KMS-11 (cell line): ENCODE data around the gene SPEG.

Source experiments
- H2AFZ ChIP-seq: fragments of 200-600 bp; sonication (generic); 2 replicates; pipeline ENCODE4 v1.6.1; 2016; ENCODE audit warnings: antibody characterized with exemption, mixed run types, low read depth
- H3K27ac ChIP-seq: fragments of 200-600 bp; sonication (generic); 2 replicates; pipeline ENCODE4 v1.6.1; 2016; ENCODE audit warnings: mild to moderate bottlenecking, mixed run types
- H3K27me3 ChIP-seq: fragments of 200-600 bp; sonication (generic); 2 replicates; pipeline ENCODE4 v1.6.1; 2017; ENCODE audit warnings: mild to moderate bottlenecking, low read depth, mixed run types, moderate library complexity; ENCODE audit not compliant: insufficient read depth
- H3K36me3 ChIP-seq: fragments of 200-600 bp; sonication (generic); 2 replicates; pipeline ENCODE4 v1.6.1; 2017; ENCODE audit warnings: mild to moderate bottlenecking, mixed run types; ENCODE audit not compliant: insufficient read depth
- H3K4me1 ChIP-seq: fragments of 200-600 bp; sonication (generic); 2 replicates; pipeline ENCODE4 v1.6.1; 2016; ENCODE audit warnings: mild to moderate bottlenecking, low read depth, mixed run types; ENCODE audit not compliant: poor library complexity, severe bottlenecking
- H3K4me2 ChIP-seq: fragments of 200-600 bp; sonication (generic); 2 replicates; pipeline ENCODE4 v1.7.0; 2016; ENCODE audit warnings: mild to moderate bottlenecking, mixed run types
- H3K4me3 ChIP-seq: fragments of 200-600 bp; sonication (generic); IDR thresholded peaks from 2 replicates; pipeline ENCODE4 v1.6.1; 2017; ENCODE audit warnings: low read depth, low read length, mixed read lengths; ENCODE audit not compliant: insufficient read depth
- H3K79me2 ChIP-seq: fragments of 200-600 bp; sonication (generic); 2 replicates; pipeline ENCODE4 v1.6.1; 2016; ENCODE audit warnings: low read depth, mixed run types; ENCODE audit not compliant: insufficient read depth
- H3K9ac ChIP-seq: fragments of 200-600 bp; sonication (generic); 2 replicates; pipeline ENCODE4 v1.6.1; 2016; ENCODE audit warnings: mild to moderate bottlenecking, mixed run types
- H4K20me1 ChIP-seq: fragments of 200-600 bp; sonication (generic); 2 replicates; pipeline ENCODE4 v1.6.1; 2016; ENCODE audit warnings: mild to moderate bottlenecking, mixed run types; ENCODE audit not compliant: insufficient read depth
- TF ChIP-seq, protein P1 (sequence below): fragments of 200-600 bp; sonication (generic); conservative IDR thresholded peaks from 2 replicates; pipeline ENCODE4 v1.6.1; 2017; ENCODE audit warnings: low read depth, mild to moderate bottlenecking, antibody characterized with exemption, low read length, moderate library complexity, mixed read lengths

SPEG gene

DNA sequence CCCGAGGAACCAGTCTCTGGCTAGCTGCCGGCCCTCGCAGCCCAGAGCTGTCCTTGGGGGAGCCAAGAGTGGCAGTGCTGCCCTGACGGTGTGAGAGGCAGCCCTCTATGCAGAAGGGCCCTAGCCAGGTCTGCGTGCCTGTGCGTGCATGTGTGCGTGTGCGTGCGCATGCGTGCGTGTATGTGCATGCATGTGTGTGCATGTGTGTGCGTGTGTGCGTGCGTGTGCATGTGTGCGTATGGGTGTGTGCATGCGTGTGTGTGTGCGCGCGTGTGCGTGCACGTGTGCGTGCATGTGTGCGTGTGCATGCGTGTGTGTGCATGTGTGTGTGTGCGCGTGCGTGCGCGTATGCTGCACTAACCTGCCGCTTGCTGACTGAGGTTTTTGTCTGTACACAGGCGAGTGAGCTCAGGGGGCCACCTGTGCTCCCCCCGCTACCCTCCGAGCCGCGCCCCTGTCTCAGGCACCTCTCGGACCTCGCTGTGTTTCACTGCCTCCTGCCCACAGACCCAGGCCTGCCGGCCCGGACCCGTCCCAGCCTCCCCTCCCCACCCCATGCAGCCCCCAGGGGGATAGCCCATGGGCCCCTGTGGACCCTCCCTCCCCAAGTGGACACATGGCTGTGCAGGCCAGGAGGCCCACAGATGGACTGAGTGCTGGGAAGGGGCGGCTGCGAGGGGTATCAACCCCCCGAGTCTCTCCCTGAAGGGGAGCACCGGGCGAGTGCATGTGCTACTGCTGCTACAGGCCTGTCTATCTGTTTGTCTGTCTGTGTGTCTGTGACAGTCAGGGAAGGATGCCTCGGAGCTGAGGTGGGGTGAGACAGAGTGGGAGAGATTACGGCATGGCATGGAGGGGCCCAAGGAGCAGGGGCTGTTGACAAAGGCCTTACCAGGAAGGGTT lies 31.3 kb downstream of the SPEG start:
- peaks cover 3% of the 10 kb centered on the region; the same call in 1 of the 2 replicates for H3K27me3 ChIP-seq
- H3K4me1 ChIP-seq: no peaks in the 10 kb centered on the region
- no peak overlapping the region for H3K4me3 ChIP-seq
- no peak overlapping the region for H2AFZ ChIP-seq
- H3K36me3 ChIP-seq: no peaks in the 10 kb centered on the region
- TF ChIP-seq, protein P1, sequence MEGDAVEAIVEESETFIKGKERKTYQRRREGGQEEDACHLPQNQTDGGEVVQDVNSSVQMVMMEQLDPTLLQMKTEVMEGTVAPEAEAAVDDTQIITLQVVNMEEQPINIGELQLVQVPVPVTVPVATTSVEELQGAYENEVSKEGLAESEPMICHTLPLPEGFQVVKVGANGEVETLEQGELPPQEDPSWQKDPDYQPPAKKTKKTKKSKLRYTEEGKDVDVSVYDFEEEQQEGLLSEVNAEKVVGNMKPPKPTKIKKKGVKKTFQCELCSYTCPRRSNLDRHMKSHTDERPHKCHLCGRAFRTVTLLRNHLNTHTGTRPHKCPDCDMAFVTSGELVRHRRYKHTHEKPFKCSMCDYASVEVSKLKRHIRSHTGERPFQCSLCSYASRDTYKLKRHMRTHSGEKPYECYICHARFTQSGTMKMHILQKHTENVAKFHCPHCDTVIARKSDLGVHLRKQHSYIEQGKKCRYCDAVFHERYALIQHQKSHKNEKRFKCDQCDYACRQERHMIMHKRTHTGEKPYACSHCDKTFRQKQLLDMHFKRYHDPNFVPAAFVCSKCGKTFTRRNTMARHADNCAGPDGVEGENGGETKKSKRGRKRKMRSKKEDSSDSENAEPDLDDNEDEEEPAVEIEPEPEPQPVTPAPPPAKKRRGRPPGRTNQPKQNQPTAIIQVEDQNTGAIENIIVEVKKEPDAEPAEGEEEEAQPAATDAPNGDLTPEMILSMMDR: no peak
- H3K4me2 ChIP-seq: no peak overlapping the region
- no peaks in the 10 kb centered on the region for H4K20me1 ChIP-seq
- H3K79me2 ChIP-seq: no peaks in the 10 kb centered on the region
- no peak overlapping the region for H3K27ac ChIP-seq
- H3K9ac ChIP-seq: no peak overlapping the region

DNA sequence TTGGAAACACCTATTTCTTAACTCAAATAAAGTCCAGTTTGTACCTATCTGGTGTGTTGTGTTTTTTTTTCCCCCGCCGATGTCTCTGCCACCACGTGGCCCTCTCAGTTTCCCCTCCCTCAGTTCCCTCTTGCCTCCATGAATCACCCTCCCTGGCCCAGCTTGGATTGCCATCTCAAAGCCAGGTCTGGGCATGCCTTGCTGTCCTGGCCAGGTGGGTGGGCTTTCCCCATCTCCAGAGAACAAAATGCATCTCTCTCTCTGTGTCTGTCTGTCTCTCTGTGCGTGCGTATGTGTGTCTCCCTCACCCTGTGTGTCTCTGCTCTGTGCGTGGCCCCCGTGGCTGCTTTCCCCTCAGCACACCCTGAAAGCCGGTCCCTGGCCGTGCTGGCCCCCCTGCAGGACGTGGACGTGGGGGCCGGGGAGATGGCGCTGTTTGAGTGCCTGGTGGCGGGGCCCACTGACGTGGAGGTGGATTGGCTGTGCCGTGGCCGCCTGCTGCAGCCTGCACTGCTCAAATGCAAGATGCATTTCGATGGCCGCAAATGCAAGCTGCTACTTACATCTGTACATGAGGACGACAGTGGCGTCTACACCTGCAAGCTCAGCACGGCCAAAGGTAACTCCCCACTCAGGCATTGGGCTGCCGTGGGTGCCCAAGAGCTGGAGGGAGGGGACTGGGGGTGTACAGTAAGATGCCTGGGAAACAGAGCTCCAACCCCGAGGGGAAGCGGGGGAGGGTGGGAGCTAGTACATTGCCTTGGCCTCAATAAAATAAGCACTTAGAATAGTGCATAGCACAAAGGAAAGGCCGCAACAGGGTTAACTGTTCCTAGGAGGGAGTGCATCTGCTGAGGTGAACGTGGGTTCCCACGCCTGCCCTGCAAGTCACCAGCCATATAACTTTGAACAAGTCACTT lies 32.4 kb downstream of the SPEG start:
- Histone ChIP-seq H3K27me3 (peaks cover 12% of the 10 kb centered on the region), H2AFZ (no peak overlapping the region), H3K4me1 (no peaks in the 10 kb centered on the region), H3K4me2 (no peak overlapping the region), H3K27ac (no peak overlapping the region), H3K36me3 (no peaks in the 10 kb centered on the region), H3K9ac (no peak overlapping the region), H4K20me1 (no peaks in the 10 kb centered on the region), H3K4me3 (no peak overlapping the region), H3K79me2 (no peaks in the 10 kb centered on the region)
- TF ChIP-seq, protein P1: no peak

DNA sequence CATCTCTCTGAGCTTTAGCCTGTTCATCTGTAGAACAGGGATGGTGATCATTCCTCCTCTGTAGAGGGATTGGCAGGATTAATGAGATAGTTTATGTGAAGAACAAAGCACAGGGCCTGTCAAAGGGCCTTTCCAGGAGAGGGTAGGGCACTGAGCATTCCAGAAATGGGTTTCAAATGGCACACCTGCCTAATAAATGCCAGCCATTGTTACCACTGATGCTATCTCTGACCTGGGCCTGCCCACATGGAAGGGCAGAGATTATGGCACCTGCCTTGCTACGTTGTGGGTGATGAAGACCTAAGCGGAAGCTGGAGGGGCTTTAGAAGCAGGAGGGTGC lies 33.1 kb downstream of the SPEG start:
- H4K20me1 ChIP-seq: no peaks in the 10 kb centered on the region
- H3K4me3 ChIP-seq: no peak overlapping the region
- H3K36me3 ChIP-seq: no peaks in the 10 kb centered on the region
- H3K79me2 ChIP-seq: no peaks in the 10 kb centered on the region
- H3K4me1 ChIP-seq: no peaks in the 10 kb centered on the region
- H3K27me3 ChIP-seq: peaks cover 17% of the 10 kb centered on the region
- no peak overlapping the region for H3K4me2 ChIP-seq
- H3K27ac ChIP-seq: no peak overlapping the region
- no peak overlapping the region for H2AFZ ChIP-seq
- TF ChIP-seq, protein P1: no peak
- H3K9ac ChIP-seq: no peak overlapping the region

DNA sequence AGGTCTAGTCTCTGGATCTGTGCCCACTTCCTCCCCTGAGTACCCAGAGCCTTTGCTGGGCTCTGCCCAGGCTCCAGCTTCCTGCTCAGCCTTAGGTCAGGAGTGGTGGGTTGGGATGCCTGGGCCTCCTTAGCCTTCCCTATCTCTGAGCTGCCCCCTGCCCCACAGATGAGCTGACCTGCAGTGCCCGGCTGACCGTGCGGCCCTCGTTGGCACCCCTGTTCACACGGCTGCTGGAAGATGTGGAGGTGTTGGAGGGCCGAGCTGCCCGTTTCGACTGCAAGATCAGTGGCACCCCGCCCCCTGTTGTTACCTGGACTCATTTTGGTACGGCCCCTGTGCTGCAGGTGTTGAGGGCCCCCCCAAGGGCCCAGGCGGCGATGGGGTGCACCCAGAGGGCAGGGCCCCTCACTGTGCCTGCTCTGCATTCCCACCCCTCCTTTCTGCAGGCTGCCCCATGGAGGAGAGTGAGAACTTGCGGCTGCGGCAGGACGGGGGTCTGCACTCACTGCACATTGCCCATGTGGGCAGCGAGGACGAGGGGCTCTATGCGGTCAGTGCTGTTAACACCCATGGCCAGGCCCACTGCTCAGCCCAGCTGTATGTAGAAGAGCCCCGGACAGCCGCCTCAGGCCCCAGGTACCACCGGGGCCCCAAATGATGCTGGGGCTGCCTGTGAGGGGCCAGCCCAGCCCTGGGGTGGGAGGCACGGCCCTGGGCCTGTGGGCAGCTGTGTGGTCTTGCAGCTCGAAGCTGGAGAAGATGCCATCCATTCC lies 34.0 kb downstream of the SPEG start:
- TF ChIP-seq, protein P1: no peak
- Histone ChIP-seq H3K4me2 (no peak overlapping the region), H3K27ac (no peak overlapping the region), H3K36me3 (no peaks in the 10 kb centered on the region), H3K27me3 (peaks cover 17% of the 10 kb centered on the region), H3K79me2 (no peaks in the 10 kb centered on the region), H3K4me1 (no peaks in the 10 kb centered on the region), H4K20me1 (no peaks in the 10 kb centered on the region), H2AFZ (no peak overlapping the region), H3K4me3 (no peak overlapping the region), H3K9ac (no peak overlapping the region)
